ENCODE measurements around the gene IRF4. TPM values are rescaled to one million over a fixed set of nuclear protein-coding genes. Genes with fewer than 3 reads are reported as not detected.

The IRF4 gene
- total RNA-seq, 2 donors from 2014 or later: 0.26 TPM; not detected in 1

DNA sequence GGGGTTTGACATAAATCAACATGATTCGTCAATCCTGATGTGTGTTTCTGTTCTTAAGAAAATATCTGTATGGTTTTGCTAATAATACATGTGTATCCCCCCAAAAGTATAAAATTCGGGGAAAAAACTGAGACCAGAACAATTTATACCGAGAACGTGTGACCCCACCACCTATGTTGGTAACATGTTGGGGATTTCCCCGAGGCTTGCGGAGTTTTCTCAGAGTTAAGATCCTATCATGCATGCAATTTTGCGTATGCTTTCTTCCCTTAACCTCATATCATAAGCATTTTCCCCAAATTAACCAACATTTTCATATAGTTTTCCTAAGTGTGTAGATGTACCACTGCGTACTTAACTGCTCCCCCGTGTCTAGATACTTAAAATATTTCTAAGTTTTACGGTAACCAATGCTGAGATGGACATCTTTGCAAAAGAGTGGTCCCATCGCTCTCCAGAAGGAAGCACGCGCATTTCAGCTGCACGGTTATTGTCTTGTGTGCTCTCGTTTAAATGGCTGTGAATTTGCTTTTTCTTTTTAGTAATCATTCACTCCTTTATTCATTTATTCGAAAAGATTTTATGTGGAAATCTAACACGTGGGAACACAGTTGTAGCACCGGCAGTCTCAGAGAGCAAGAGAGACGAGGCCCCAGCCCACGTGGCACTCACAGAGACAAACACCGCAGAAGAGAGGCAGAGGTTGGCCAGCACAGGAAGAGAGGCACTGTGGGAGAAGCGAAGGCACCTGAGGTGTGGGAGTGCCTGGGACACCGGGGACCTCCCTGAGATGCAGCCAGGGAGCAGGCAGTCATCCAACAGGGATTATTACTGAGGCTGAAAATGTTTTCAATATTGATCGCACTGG is 13.2 kb upstream of the IRF4 start:
- H3K27me3 ChIP-seq: peaks cover 0 to 8% of the 10 kb centered on the region in 2 donors
- ATAC-seq (no peak), DNase-seq (no peak)
- WGBS, 2 donors: 70 to 72% methylated on average over 24 of the region's 24 CpGs
- H3K4me1 ChIP-seq: no peaks in the 10 kb centered on the region
- no peak overlapping the region for H3K27ac ChIP-seq
- H3K9me3 ChIP-seq: no peaks in the 10 kb centered on the region
- no peaks in the 10 kb centered on the region for H3K36me3 ChIP-seq (replicated peaks in 1 of 2; ENCODE audit: insufficient read depth in 1 of 2, low read depth in 2 of 2)
- H3K4me3 ChIP-seq: no peak overlapping the region
- TF ChIP-seq, protein P1, sequence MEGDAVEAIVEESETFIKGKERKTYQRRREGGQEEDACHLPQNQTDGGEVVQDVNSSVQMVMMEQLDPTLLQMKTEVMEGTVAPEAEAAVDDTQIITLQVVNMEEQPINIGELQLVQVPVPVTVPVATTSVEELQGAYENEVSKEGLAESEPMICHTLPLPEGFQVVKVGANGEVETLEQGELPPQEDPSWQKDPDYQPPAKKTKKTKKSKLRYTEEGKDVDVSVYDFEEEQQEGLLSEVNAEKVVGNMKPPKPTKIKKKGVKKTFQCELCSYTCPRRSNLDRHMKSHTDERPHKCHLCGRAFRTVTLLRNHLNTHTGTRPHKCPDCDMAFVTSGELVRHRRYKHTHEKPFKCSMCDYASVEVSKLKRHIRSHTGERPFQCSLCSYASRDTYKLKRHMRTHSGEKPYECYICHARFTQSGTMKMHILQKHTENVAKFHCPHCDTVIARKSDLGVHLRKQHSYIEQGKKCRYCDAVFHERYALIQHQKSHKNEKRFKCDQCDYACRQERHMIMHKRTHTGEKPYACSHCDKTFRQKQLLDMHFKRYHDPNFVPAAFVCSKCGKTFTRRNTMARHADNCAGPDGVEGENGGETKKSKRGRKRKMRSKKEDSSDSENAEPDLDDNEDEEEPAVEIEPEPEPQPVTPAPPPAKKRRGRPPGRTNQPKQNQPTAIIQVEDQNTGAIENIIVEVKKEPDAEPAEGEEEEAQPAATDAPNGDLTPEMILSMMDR (IDR thresholded peaks at IDR 0.05): no peak
- TF ChIP-seq POLR2A (IDR thresholded peaks at IDR 0.05): no peak
- intact Hi-C loops (cut with DNase I): no loop called here

GRCh38 chr6:378958-379409 is 12.6 kb upstream of the IRF4 start:
- no peaks in the 10 kb centered on the region for H3K9me3 ChIP-seq
- H3K36me3 ChIP-seq (replicated peaks in 1 of 2; ENCODE audit: insufficient read depth in 1 of 2, low read depth in 2 of 2): no peaks in the 10 kb centered on the region
- H3K4me3 ChIP-seq: no peak overlapping the region
- intact Hi-C loops (cut with DNase I): no loop called here
- no peak for TF ChIP-seq POLR2A (IDR thresholded peaks at IDR 0.05)
- TF ChIP-seq, protein P1 (IDR thresholded peaks at IDR 0.05): no peak
- 53 to 61% methylated on average over 11 of the region's 11 CpGs for WGBS, 2 donors
- DNase-seq (no peak), ATAC-seq (no peak)
- H3K27ac ChIP-seq: no peak overlapping the region
- H3K27me3 ChIP-seq: peaks cover 0 to 1% of the 10 kb centered on the region in 2 donors
- no peaks in the 10 kb centered on the region for H3K4me1 ChIP-seq

- Histone ChIP-seq H3K27ac (no peak overlapping the region), H3K27me3 (no peaks in the 10 kb centered on the region), H3K9me3 (no peaks in the 10 kb centered on the region), H3K36me3 (replicated peaks in 1 of 2; ENCODE audit: insufficient read depth in 1 of 2, low read depth in 2 of 2) (no peaks in the 10 kb centered on the region), H3K4me1 (no peaks in the 10 kb centered on the region), H3K4me3 (no peak overlapping the region)
- intact Hi-C loops (cut with DNase I): no loop called here
- DNase-seq: no peak
- TF ChIP-seq, protein P1 (IDR thresholded peaks at IDR 0.05): no peak
- no peak for TF ChIP-seq POLR2A (IDR thresholded peaks at IDR 0.05)
- ATAC-seq: peak; percentile 12
- 65 to 74% methylated on average over 28 of the region's 28 CpGs for WGBS, 2 donors
Observed at GRCh38 chr6:379410-380181, 12.0 kb upstream of the IRF4 start.

DNA sequence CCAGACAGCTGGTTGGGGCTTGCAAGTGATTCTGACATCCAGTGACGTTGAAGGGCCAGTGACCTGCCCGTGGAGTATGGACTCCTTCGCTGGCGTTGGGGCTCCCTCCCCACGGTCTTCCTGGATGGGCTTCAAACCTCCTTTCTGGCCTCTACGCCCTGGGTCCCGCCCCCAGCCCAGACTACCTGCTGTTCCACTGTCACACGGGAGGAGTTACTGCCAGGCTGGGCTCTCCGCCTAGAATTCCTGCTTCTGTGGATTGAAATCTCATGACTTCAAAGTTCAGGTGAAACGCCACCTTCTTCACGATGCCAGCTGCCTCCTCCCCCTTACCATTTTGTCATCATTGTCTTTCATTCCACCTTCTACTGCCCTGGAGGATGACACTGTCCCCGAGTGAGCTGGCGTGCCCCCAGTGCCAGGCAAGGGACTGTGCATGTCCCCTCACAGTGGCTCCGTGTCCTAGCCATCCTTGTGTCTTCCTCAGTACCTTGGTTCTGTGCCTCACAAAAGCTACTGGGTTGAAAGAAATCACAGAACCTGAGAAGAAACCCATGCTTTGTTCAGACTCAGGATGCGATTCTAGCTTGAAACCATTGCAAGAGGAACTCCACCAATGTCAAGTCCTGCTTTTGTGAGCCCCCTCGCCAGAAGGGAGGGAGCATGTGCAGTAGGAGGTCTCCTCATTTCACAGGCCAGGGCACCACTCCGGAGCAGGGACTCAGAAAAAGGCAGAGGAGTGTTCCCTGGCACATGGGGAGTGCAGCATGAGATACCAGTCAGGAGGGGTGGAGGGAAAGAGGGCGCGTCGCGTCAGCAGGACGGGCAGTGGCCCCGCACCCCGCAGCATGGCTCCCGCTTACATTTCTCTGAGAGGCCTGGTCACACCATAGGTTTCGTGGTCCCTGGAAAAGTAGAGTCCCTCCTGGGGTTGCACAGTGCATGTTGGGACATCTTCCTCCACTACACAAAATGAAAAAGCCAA is 11.0 kb upstream of the IRF4 start:
- TF ChIP-seq, protein P1 (IDR thresholded peaks at IDR 0.05): no peak
- no peak for TF ChIP-seq POLR2A (IDR thresholded peaks at IDR 0.05)
- no peak for ATAC-seq
- H3K4me3 ChIP-seq: no peak overlapping the region
- H3K27ac ChIP-seq: no peak overlapping the region
- H3K36me3 ChIP-seq (replicated peaks in 1 of 2; ENCODE audit: insufficient read depth in 1 of 2, low read depth in 2 of 2): no peaks in the 10 kb centered on the region
- no peaks in the 10 kb centered on the region for H3K27me3 ChIP-seq
- intact Hi-C loops (cut with DNase I): no loop called here
- H3K4me1 ChIP-seq: no peaks in the 10 kb centered on the region
- DNase-seq: no peak
- no peaks in the 10 kb centered on the region for H3K9me3 ChIP-seq
- WGBS, 2 donors: 62 to 70% methylated on average over 26 of the region's 26 CpGs

All from body of pancreas (tissue), 4 donors.